Body of pancreas (tissue), 4 donors: Measurements from ENCODE around the gene GALNT12. TPM values are rescaled to one million over a fixed set of nuclear protein-coding genes. Genes with fewer than 3 reads are reported as not detected.

Source experiments
- ATAC-seq: fragments of 150-250 bp; one replicate; pipeline ENCODE4 v1.9.1; 2016
- DNase-seq, 4 donors: peaks; one replicate each; pipeline ENCODE4 v3.0.0-alpha.2; 2019
- H3K27ac ChIP-seq, 4 donors: fragments of 200-600 bp; sonication (generic); 1 replicate in 3 of 4; 2 replicates in 1 of 4; pipeline versions ENCODE4 v1.5.1 to v1.6.1; 2016 to 2019; ENCODE audit warnings: mild to moderate bottlenecking in 1 of 4, mixed read lengths in 1 of 4, moderate library complexity in 1 of 4
- H3K27me3 ChIP-seq, 2 donors: fragments of 200-600 bp; sonication (generic); one replicate each; pipeline ENCODE4 v1.6.0; 2016; ENCODE audit warnings: mild to moderate bottlenecking in 1 of 2
- H3K36me3 ChIP-seq, 2 donors: fragments of 200-600 bp; sonication (generic); replicated peaks in 1 of 2; 2 replicates each; pipeline ENCODE4 v1.5.1; 2016; ENCODE audit warnings: low read depth in 2 of 2; ENCODE audit not compliant: insufficient read depth in 1 of 2
- H3K4me1 ChIP-seq: fragments of 200-600 bp; sonication (generic); one replicate; pipeline ENCODE4 v1.6.0; 2016
- H3K4me3 ChIP-seq, 2 donors: fragments of 200-600 bp; sonication (generic); 1 replicate in 1 of 2; 2 replicates in 1 of 2; pipeline ENCODE4 v1.5.1; 2016 to 2019
- H3K9me3 ChIP-seq, 3 donors: fragments of 200-600 bp; sonication (generic); 1 replicate in 2 of 3; 2 replicates in 1 of 3; pipeline ENCODE4 v1.5.1; 2016
- CTCF ChIP-seq, 7 experiments: fragments of 450-650 bp in 4 of 7; fragments of 200-600 bp in 3 of 7; sonication (generic) in 3 of 7; IDR thresholded peaks; one replicate each; pipeline ENCODE4 v1.5.1; 2016 to 2019; ENCODE audit warnings: antibody characterized with exemption in 7 of 7
- POLR2A ChIP-seq, 3 donors: fragments of 450-650 bp; IDR thresholded peaks; one replicate each; pipeline ENCODE4 v1.6.1; 2016; ENCODE audit warnings: antibody characterized with exemption in 3 of 3, mild to moderate bottlenecking in 2 of 3
- WGBS, 2 donors: methylation state at CpG; one replicate each; pipeline ENCODE4 v1.1.5; 2017; 5-methylcytosine and 5-hydroxymethylcytosine counted together
- intact Hi-C: fragments of 100-400 bp; cut with DNase I; formaldehyde crosslinking; loops from one replicate; pipeline ENCODE4 v1.15.1; 2023
- total RNA-seq, 2 donors: library from RNA; depleted of rRNA; stranded (reverse); fragments of >200 nt; gene quantifications; one replicate each; pipeline ENCODE4 v1.1.0, GENCODE V29; 2016

Gene GALNT12
- total RNA-seq, 2 donors from 2014 or later = 13.0 to 53.1 TPM

DNA sequence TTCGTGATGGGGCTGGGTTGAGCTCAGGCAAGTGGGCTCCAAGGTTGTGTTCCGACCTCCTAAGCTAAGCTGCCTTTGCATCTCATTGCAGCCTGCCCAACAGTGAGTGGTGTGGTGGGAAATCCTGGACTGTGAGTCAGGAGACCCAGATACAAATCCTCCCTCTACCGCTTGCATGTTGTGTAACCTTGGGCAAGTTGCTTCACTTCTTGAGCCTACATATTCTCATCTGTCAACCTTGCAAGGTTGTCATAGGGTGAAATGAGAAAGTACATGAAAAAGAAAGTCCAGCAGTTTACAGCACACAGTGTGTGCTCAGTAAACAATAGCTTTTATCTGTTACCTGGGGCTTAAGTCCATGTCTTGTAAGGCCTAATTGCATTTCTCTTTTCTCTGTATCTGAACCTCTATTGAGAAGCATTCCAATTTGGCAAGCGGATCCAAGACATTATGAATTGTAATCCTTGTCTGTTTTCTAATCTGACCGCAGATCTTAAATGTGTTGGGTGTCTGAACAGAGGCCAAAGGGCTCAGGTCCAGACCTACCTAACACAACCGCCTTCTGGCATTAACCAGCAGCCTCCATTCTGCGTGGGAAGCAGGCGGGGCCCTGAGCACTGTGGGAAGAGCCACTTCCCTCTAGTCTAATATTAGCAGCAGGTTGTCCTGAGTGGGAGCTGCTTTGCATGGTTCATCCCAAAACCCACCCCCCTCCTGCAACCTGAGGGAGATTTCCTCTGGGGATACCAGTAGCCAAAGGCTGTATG is 1.8 kb upstream of the GALNT12 start:
- ATAC-seq (no peak), DNase-seq (peak in 1 of 4 donors; percentile 0)
- Histone ChIP-seq H3K4me1 (peaks cover 32% of the 10 kb centered on the region), H3K27ac (no peak overlapping the region), H3K9me3 (no peaks in the 10 kb centered on the region), H3K27me3 (no peaks in the 10 kb centered on the region), H3K36me3 (no peaks in the 10 kb centered on the region), H3K4me3 (no peak overlapping the region)
- WGBS, 2 donors = 74 to 91% methylated on average over 6 to 8 of the region's 8 CpGs
- intact Hi-C loops = no loop called here
- TF ChIP-seq CTCF (IDR thresholded peaks at IDR 0.05) (no peak), POLR2A (IDR thresholded peaks at IDR 0.05) (no peak)

GRCh38 chr9:98806394-98807035 is 955 bp upstream of the GALNT12 start:
- ATAC-seq = no peak
- peak overlapping the region in 1 of 4 donors; percentile 49 for H3K27ac ChIP-seq

GRCh38 chr9:98807814-98808195 is 335 bp downstream of the GALNT12 start:
- Histone ChIP-seq H3K36me3 (no peaks in the 10 kb centered on the region), H3K9me3 (no peaks in the 10 kb centered on the region), H3K27me3 (no peaks in the 10 kb centered on the region), H3K27ac (peak overlapping the region in 1 of 4 donors; percentile 38), H3K4me3 (peak overlapping the region in 1 of 2 donors; percentile 23), H3K4me1 (peaks cover 32% of the 10 kb centered on the region)
- 0 to 1% methylated on average over 11 to 34 of the region's 46 CpGs for WGBS, 2 donors
- ATAC-seq (peak; percentile 36), DNase-seq (peak in 1 of 4 donors; percentile 45)
- TF ChIP-seq POLR2A (IDR thresholded peaks at IDR 0.05) = no peak
- TF ChIP-seq CTCF (IDR thresholded peaks at IDR 0.05) = no peak
- intact Hi-C loops = no loop called here

More at GRCh38 chr9:98806394-98807035, 955 bp upstream of the GALNT12 start:
- WGBS, 2 donors = 68 to 76% methylated on average over 8 of the region's 8 CpGs
- no peak overlapping the region for H3K4me3 ChIP-seq
- no peaks in the 10 kb centered on the region for H3K9me3 ChIP-seq
- TF ChIP-seq CTCF (IDR thresholded peaks at IDR 0.05) (peak in 3 of 7 experiments; percentile 6 to 20 (median 15)), POLR2A (IDR thresholded peaks at IDR 0.05) (no peak)
- intact Hi-C loops = no loop called here
- DNase-seq = no peak
- H3K4me1 ChIP-seq = peaks cover 32% of the 10 kb centered on the region
- H3K27me3 ChIP-seq = no peaks in the 10 kb centered on the region
- H3K36me3 ChIP-seq = no peaks in the 10 kb centered on the region

DNA sequence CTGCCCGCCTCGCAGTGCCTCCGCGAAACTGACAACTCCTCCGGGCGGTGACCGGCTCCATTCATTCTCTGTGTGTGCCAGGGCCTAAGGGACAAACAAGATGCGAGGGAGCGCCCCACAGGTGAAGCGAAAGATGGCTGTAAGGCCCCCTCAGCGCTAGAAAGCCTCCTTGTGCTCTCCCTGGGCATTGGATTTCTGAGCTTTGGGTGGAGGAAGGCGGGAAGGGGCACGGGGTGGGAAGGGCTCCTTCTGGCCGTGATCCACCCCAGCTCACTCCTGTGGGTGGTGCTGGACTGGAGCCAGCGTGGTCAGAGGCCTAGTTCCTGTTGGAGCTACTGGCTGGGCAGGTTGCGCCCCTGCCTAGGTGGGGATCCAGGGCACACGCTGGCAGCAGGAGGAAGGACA is 943 bp downstream of the GALNT12 start:
- Histone ChIP-seq H3K36me3 (no peaks in the 10 kb centered on the region), H3K27ac (peak overlapping the region in 2 of 4 donors; percentile 38 to 42), H3K4me3 (peak overlapping the region in 1 of 2 donors; percentile 23), H3K4me1 (peaks cover 32% of the 10 kb centered on the region), H3K9me3 (no peaks in the 10 kb centered on the region), H3K27me3 (no peaks in the 10 kb centered on the region)
- TF ChIP-seq POLR2A (IDR thresholded peaks at IDR 0.05) (peak in 1 of 3 donors; percentile 13), CTCF (IDR thresholded peaks at IDR 0.05) (no peak)
- peak; percentile 64 to 82 (median 72) for DNase-seq
- WGBS, 2 donors = 10 to 12% methylated on average over 14 to 17 of the region's 17 CpGs
- intact Hi-C loops = no loop called here
- peak; percentile 41 for ATAC-seq
